DND-41 (cell line): Measurements from ENCODE around the gene SIPA1.

Source experiments
- CTCF ChIP-seq: IDR thresholded peaks from 2 replicates; pipeline ENCODE4 v1.5.1; 2012; ENCODE audit warnings: borderline replicate concordance, low read length, moderate library complexity, mild to moderate bottlenecking; ENCODE audit not compliant: poor library complexity, severe bottlenecking; ENCODE audit errors: extremely low read depth
- EZH2 ChIP-seq: IDR thresholded peaks from 3 replicates; pipeline ENCODE4 v1.6.1; 2012; ENCODE audit warnings: borderline replicate concordance, low read depth, mild to moderate bottlenecking, moderate library complexity, low read length, inconsistent platforms; ENCODE audit not compliant: severe bottlenecking

DNA sequence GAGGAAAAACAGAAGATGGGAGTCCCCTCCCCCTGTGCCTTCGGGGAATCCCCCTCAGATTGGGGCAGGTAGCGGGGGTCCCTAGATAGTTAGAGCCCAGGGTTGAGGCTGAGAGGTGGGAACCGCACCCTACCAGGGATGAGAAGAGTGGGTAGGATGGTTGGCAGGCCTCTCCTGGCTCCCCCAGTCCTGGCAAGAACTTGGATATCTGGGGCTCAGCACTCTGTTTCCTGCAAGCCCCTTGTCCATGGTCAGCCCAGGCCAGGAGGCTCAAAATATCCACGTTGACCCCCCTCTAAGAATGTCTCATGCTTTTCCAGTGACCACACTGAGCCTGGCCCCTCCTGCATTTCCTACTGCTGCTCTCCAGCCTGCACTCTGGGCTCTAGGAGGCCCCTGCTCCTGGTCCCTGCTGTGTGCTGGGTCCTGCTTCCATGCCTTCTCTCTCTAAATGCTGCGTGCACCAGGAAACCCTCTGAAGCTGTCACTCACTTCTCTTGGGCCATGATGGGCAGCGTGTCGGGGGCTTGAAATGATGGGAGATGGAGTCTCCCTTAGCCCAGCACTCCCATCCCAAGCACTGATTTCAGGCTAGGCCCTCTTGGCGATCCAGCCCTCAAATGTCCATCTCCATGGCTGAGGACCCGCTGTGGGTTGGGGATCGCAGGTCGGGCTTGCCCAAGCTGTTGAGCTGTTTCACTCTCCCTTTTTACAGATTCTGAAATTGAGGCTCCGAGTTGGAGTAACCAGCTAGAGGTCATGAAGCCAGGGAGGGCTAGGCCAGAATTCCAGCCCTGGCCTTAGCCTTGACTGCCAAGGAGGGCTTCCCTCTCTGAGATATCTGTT lies 25.9 kb upstream of the SIPA1 start:
- no peak for TF ChIP-seq CTCF
- no peak for TF ChIP-seq EZH2
